NCI-H146 treated with DMSO at 0.1 percent for 48 hours (cell line): ENCODE results near the gene RARB.

Experiments
- DNase-seq: peaks from one replicate; lab custom pipeline; 2025; ENCODE audit not compliant: unreplicated experiment; lab: John Stamatoyannopoulos, UW

RARB gene

GRCh38 chr3:25592510-25592968 is 164.5 kb downstream of the RARB start:
- no peak for DNase-seq

- DNase-seq: no peak
Measured at GRCh38 chr3:25593001-25593400, 164.9 kb downstream of the RARB start.

- no peak for DNase-seq
Measured at GRCh38 chr3:25594007-25594502, 166.0 kb downstream of the RARB start.

GRCh38 chr3:25597535-25598101 is 169.6 kb downstream of the RARB start:
- no peak for DNase-seq

- DNase-seq: no peak
Measured at GRCh38 chr3:25603703-25604102, 175.6 kb downstream of the RARB start.

GRCh38 chr3:25604107-25604805 is 176.2 kb downstream of the RARB start:
- DNase-seq: no peak

- no peak for DNase-seq
Measured at GRCh38 chr3:25610167-25610566, 182.1 kb downstream of the RARB start.

GRCh38 chr3:25610779-25611178 is 182.7 kb downstream of the RARB start:
- no peak for DNase-seq

- no peak for DNase-seq
Measured at GRCh38 chr3:25611193-25611592, 183.1 kb downstream of the RARB start.

- DNase-seq: no peak
Measured at GRCh38 chr3:25618028-25618427, 190.0 kb downstream of the RARB start.

GRCh38 chr3:25619382-25619781 is 191.3 kb downstream of the RARB start:
- DNase-seq: no peak

- DNase-seq: no peak
Measured at GRCh38 chr3:25620493-25620892, 192.4 kb downstream of the RARB start.

- no peak for DNase-seq
Measured at GRCh38 chr3:25621087-25621486, 193.0 kb downstream of the RARB start.

- DNase-seq: no peak
Measured at GRCh38 chr3:25631989-25632388, 203.9 kb downstream of the RARB start.

GRCh38 chr3:25633919-25634318 is 205.9 kb downstream of the RARB start:
- DNase-seq: no peak

- no peak for DNase-seq
Measured at GRCh38 chr3:25635038-25635437, 207.0 kb downstream of the RARB start.
